ENCODE measurements around the gene RNF10.
A peak's percentile ranks its signal among the peaks of the same experiment; 100 is the strongest.

The RNF10 gene

GRCh38 chr12:120495186-120495730 lies 38.9 kb upstream of the RNF10 start:
- peak overlapping the region; percentile 87 for H3K4me3 ChIP-seq (ENCODE audit: low read depth, low read length)
- no peak for TF ChIP-seq CTCF (IDR thresholded peaks at IDR 0.05; ENCODE audit: borderline replicate concordance, insufficient read depth, low read depth, low read length)

DNA sequence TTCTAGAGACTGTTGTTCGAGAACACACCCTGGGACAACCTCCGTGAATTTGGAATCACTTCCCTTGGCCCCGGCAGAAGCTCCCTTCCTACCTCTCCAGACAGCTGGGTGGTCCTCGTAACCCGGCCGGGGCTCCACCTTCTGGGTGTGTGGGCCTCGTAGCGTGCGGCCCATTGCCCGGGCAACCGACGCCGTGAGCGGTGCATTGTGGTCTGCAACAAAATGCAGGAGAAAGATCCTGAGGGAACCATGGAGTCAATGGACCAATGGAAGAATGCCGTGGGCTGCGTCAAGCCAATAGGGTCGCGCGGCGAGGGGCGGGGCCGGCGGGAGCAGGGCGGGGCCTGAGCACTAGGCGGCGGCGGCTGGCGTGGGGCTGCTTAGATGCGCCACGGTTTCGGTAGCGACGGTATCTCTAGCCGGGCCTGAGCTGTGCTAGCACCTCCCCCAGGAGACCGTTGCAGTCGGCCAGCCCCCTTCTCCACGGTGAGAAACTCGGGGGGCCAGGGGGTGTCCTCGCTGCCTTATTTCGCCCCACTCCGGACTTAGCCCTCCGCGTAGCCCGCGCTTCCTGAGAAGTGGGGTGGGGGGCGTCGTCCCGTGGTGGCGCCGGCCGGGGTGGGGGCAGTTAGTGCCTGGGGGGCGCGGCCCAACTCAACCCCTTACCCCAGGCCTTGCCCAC lies 38.3 kb upstream of the RNF10 start, which contains the start of gene DYNLL1:
TSS of gene DYNLL1 (plus strand) at position 383 of the 682 bp plus-strand sequence. CDS start 309 bp downstream, outside the sequence.
- no peak for TF ChIP-seq CTCF (IDR thresholded peaks at IDR 0.05; ENCODE audit: borderline replicate concordance, insufficient read depth, low read depth, low read length)

GRCh38 chr12:120496413-120497340 lies 37.5 kb upstream of the RNF10 start:
- TF ChIP-seq CTCF (IDR thresholded peaks at IDR 0.05; ENCODE audit: borderline replicate concordance, insufficient read depth, low read depth, low read length) = no peak
- peak overlapping the region; percentile 87 for H3K4me3 ChIP-seq (ENCODE audit: low read depth, low read length)

More for the DNA sequence above, 38.3 kb upstream of the RNF10 start, which contains the start of gene DYNLL1:
- H3K4me3 ChIP-seq (ENCODE audit: low read depth, low read length) = peak within 1 kb of the TSS; percentile 87

DNA sequence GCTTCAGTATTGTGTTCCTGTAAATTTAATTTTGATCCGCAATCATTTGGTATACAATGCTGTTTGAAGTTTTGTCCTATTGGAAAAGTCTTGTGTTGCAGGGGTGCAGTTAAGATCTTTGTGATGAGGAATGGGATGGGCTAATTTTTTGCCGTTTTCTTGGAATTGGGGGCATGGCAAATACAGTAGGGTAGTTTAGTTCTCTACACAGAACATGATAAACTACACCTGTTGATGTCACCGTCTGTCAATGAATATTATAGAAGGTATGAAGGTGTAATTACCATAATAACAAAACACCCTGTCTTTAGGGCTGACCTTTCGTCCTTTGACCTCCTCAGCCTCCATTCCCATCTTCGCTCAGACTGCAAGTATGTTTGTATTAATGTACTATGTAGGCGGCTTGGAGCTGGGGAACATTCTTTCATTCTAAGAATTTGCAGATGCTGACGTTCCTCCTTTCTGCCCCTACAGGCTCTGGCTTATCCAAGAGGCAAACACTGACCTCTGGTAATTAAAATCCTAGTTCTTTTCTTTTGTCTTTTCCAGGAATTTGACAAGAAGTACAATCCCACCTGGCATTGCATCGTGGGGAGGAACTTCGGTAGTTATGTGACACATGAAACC lies 36.5 kb upstream of the RNF10 start:
- no peak for TF ChIP-seq CTCF (IDR thresholded peaks at IDR 0.05; ENCODE audit: borderline replicate concordance, insufficient read depth, low read depth, low read length)
- H3K4me3 ChIP-seq (ENCODE audit: low read depth, low read length) = peak overlapping the region; percentile 87

GRCh38 chr12:120498870-120499515 lies 35.2 kb upstream of the RNF10 start:
- TF ChIP-seq CTCF (IDR thresholded peaks at IDR 0.05; ENCODE audit: borderline replicate concordance, insufficient read depth, low read depth, low read length) = no peak
- no peak overlapping the region for H3K4me3 ChIP-seq (ENCODE audit: low read depth, low read length)

DNA sequence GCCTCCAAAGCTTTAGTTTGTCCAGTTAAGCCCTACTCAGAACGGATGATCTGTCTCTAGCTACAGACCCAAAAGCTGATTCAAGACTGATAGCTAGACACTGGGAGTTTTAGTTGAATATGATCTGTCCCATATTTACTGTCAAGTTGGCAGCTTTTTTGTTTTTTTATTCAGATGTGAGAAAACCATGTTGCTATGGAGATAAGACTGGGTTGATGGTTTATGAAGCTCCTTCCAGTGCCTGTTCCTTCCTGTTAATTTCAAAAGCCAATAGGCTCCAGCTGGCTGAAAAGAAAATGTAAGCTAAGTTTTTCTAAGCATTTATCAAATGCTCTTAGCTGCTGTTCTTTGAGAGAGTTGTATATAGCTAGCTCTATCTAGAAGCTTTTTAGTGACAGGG lies 33.6 kb upstream of the RNF10 start:
- no peak for TF ChIP-seq CTCF (IDR thresholded peaks at IDR 0.05; ENCODE audit: borderline replicate concordance, insufficient read depth, low read depth, low read length)
- H3K4me3 ChIP-seq (ENCODE audit: low read depth, low read length) = no peak overlapping the region
